Liver (tissue), 3 donors: ENCODE data around the gene PLXNA2.

Experiments
- NR2F2 ChIP-seq: IDR thresholded peaks from 2 replicates; pipeline ENCODE4 v1.6.1; 2016; ENCODE audit warnings: antibody characterized with exemption
- RAD21 ChIP-seq, 2 donors: IDR thresholded peaks; 2 replicates each; pipeline ENCODE4 v1.6.1; 2016; ENCODE audit warnings: antibody characterized with exemption in 2 of 2, mild to moderate bottlenecking in 2 of 2
- TAF1 ChIP-seq: conservative IDR thresholded peaks from 2 replicates; pipeline ENCODE4 v1.6.1; 2016; ENCODE audit warnings: antibody characterized with exemption, mild to moderate bottlenecking
- YY1 ChIP-seq: IDR thresholded peaks from 2 replicates; pipeline ENCODE4 v1.6.1; 2016; ENCODE audit warnings: antibody characterized with exemption, mild to moderate bottlenecking
- TF ChIP-seq, protein P1 (sequence below): fragments of 150-350 bp; IDR thresholded peaks from 2 replicates; pipeline ENCODE4 v1.5.1; 2017; ENCODE audit warnings: improper control_type of control experiment, low read depth, low read length; ENCODE audit not compliant: missing input control
- donor health status: healthy.
- donor health status: healthy.

DNA sequence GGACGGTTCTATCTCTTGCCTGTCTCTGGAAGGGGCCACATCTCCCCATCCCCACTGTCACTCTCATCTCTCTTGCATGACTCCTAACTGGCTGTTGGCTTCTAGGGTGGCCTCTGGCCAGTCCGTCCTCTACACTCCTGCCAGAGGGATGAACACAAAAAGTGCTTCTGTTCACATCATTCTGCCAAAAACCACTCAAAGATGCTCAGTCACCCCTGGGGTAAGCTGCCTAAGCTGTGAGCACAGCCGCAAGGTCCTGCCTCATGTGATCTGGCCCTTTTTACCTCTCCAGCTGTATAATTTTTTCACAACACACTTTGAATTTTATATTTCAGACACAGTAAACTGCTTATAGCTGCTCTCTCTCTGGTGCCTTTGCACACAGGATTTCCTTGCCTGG is 235.7 kb downstream of the PLXNA2 start:
- TF ChIP-seq, protein P1, sequence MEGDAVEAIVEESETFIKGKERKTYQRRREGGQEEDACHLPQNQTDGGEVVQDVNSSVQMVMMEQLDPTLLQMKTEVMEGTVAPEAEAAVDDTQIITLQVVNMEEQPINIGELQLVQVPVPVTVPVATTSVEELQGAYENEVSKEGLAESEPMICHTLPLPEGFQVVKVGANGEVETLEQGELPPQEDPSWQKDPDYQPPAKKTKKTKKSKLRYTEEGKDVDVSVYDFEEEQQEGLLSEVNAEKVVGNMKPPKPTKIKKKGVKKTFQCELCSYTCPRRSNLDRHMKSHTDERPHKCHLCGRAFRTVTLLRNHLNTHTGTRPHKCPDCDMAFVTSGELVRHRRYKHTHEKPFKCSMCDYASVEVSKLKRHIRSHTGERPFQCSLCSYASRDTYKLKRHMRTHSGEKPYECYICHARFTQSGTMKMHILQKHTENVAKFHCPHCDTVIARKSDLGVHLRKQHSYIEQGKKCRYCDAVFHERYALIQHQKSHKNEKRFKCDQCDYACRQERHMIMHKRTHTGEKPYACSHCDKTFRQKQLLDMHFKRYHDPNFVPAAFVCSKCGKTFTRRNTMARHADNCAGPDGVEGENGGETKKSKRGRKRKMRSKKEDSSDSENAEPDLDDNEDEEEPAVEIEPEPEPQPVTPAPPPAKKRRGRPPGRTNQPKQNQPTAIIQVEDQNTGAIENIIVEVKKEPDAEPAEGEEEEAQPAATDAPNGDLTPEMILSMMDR: no peak
- TF ChIP-seq RAD21 (IDR thresholded peaks at IDR 0.05) (no peak), NR2F2 (no peak), TAF1 (no peak), YY1 (no peak)
